Karpas-422 (cell line): ENCODE data around the gene AKT3. TPM values are rescaled to one million over a fixed set of nuclear protein-coding genes. Genes with fewer than 3 reads are reported as not detected.
"Not testable (repeated sequence)": the region's sequence is repeated elsewhere in the genome, so short reads cannot be mapped to it uniquely, and the experiment has no call there.

ENCODE experiments used
- DNase-seq: peaks from one replicate; pipeline ENCODE4 v3.0.0-alpha.2; 2015
- H2AFZ ChIP-seq: fragments of 200-600 bp; sonication (generic); 2 replicates; pipeline ENCODE4 v1.6.1; 2014; ENCODE audit warnings: antibody characterized with exemption, low read length, mixed read lengths
- H3K27ac ChIP-seq: fragments of 200-600 bp; sonication (generic); 2 replicates; pipeline ENCODE4 v1.5.1; 2014; ENCODE audit warnings: mild to moderate bottlenecking, low read length, moderate library complexity
- H3K27me3 ChIP-seq: fragments of 200-600 bp; sonication (generic); 2 replicates; pipeline ENCODE4 v1.6.1; 2014; ENCODE audit warnings: low read length, mixed read lengths
- H3K36me3 ChIP-seq: fragments of 200-600 bp; sonication (generic); 2 replicates; pipeline ENCODE4 v1.6.1; 2014; ENCODE audit warnings: low read length, mixed read lengths; ENCODE audit not compliant: insufficient read depth
- H3K4me1 ChIP-seq: fragments of 200-600 bp; sonication (generic); 2 replicates; pipeline ENCODE4 v1.6.1; 2014; ENCODE audit warnings: mild to moderate bottlenecking, low read length, mixed read lengths
- H3K4me2 ChIP-seq: fragments of 200-600 bp; sonication (generic); 2 replicates; pipeline ENCODE4 v1.6.1; 2014; ENCODE audit warnings: low read length, low read depth, mild to moderate bottlenecking; ENCODE audit not compliant: poor library complexity, severe bottlenecking
- H3K4me3 ChIP-seq: fragments of 200-600 bp; sonication (generic); 2 replicates; pipeline ENCODE4 v1.5.1; 2014; ENCODE audit warnings: mild to moderate bottlenecking, antibody characterized with exemption, low read length, mixed read lengths
- H3K79me2 ChIP-seq: fragments of 200-600 bp; sonication (generic); 2 replicates; pipeline ENCODE4 v1.6.1; 2014; ENCODE audit warnings: mild to moderate bottlenecking, low read length, mixed read lengths
- H3K9ac ChIP-seq: fragments of 200-600 bp; sonication (generic); 2 replicates; pipeline ENCODE4 v1.6.0; 2014; ENCODE audit warnings: low read length
- H3K9me2 ChIP-seq: fragments of 200-600 bp; sonication (generic), shearing (Covaris generic); replicated peaks from 2 replicates; pipeline ENCODE4 v1.6.0; 2014; ENCODE audit warnings: mild to moderate bottlenecking, low read length, moderate library complexity; ENCODE audit not compliant: insufficient read depth
- H3K9me3 ChIP-seq: fragments of 300-700, 200-600 bp; sonication (generic); 2 replicates; pipeline ENCODE4 v1.6.1; 2014; ENCODE audit warnings: low read length, mixed read lengths
- H4K20me1 ChIP-seq: fragments of 200-600 bp; sonication (generic); 2 replicates; pipeline ENCODE4 v1.6.1; 2014; ENCODE audit warnings: mild to moderate bottlenecking, antibody characterized with exemption, low read length, low read depth; ENCODE audit not compliant: insufficient read depth
- total RNA-seq: library from RNA; depleted of rRNA; stranded (reverse); fragments of >200 nt; shearing (Covaris generic); gene quantifications from 2 replicates; pipeline ENCODE4 v1.2.3, GENCODE V29; 2014; ENCODE audit warnings: low replicate concordance

Gene AKT3
- total RNA-seq, 1 experiment from 2014 or later = 0.11 TPM

DNA sequence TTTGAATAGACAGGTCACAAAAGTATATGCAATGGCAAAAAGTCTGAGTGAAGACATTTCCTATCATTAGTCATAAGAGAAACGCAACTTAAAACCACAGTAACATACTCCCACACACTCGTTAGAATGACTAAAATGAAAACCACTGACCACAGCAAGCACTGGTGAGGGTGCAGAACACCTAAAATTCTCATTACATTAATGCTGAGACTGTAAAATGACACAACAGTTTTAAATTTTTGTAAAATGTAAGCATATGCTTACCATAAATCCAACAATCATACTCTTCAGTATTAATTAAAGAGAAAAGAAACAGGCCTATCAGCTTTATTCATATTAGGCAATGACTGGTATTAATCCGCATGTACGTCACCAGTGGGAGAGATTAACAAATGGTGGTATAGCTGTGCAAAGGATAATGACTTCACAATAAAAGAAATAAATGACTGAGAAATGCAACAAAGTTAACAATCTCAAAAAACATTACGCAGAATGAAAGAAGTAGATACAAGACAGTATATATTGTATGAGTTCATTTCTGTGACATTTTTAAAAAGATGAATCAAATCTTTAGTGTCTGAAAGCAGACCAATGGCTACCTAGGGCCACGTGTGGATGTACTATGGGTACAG is 253.5 kb downstream of the AKT3 start:
- Histone ChIP-seq H2AFZ (no peak overlapping the region), H3K4me3 (no peak overlapping the region), H3K79me2 (no peaks in the 10 kb centered on the region), H4K20me1 (no peaks in the 10 kb centered on the region), H3K9ac (no peak overlapping the region), H3K4me1 (no peaks in the 10 kb centered on the region), H3K9me3 (no peaks in the 10 kb centered on the region), H3K4me2 (no peak overlapping the region), H3K27ac (no peak overlapping the region), H3K27me3 (no peaks in the 10 kb centered on the region), H3K36me3 (no peaks in the 10 kb centered on the region), H3K9me2 (no peaks in the 10 kb centered on the region)
- no peak for DNase-seq

GRCh38 chr1:243595527-243596210 is 254.4 kb downstream of the AKT3 start:
- Histone ChIP-seq H3K36me3 (no peaks in the 10 kb centered on the region), H3K4me1 (no peaks in the 10 kb centered on the region), H3K9ac (no peak overlapping the region), H3K9me2 (no peaks in the 10 kb centered on the region), H3K4me3 (no peak overlapping the region), H3K27me3 (peaks cover 3% of the 10 kb centered on the region; the same call in 1 of the 2 replicates), H2AFZ (no peak overlapping the region), H3K4me2 (no peak overlapping the region), H3K27ac (no peak overlapping the region), H4K20me1 (no peaks in the 10 kb centered on the region), H3K79me2 (no peaks in the 10 kb centered on the region), H3K9me3 (no peaks in the 10 kb centered on the region)
- DNase-seq = no peak

DNA sequence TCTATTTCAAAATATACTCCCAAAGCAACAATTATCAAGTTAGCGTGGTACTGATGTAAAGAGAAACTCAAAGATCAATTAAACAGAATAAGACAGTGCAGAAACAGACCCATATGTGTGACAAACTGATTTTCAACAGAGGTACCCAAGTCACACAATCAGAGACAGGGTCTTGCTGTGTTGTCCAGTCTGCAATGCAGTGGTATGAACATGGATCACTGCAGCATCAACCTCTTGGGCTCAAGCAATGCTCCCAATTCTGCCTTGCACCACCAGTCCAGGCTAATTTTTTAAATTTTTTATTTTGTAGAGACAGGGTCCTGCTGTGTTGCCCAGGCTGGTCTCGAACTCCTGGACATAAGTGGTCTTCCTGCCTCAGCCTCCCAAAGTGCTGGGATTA is 255.6 kb downstream of the AKT3 start:
- peaks cover 3% of the 10 kb centered on the region; the same call in 1 of the 2 replicates for H3K27me3 ChIP-seq
- no peaks in the 10 kb centered on the region for H4K20me1 ChIP-seq
- H3K36me3 ChIP-seq = no peaks in the 10 kb centered on the region
- no peak overlapping the region for H2AFZ ChIP-seq
- H3K9me3 ChIP-seq = no peaks in the 10 kb centered on the region
- H3K79me2 ChIP-seq = no peaks in the 10 kb centered on the region
- no peak overlapping the region for H3K4me2 ChIP-seq
- DNase-seq = no peak
- H3K9ac ChIP-seq = no peak overlapping the region
- H3K4me3 ChIP-seq = no peak overlapping the region
- peaks cover under 1% of the 10 kb centered on the region; the same call in 1 of the 2 replicates for H3K4me1 ChIP-seq
- no peak overlapping the region for H3K27ac ChIP-seq
- H3K9me2 ChIP-seq = no peaks in the 10 kb centered on the region

GRCh38 chr1:243589286-243589685 is 260.8 kb downstream of the AKT3 start:
- not testable (repeated sequence) for H3K4me1 ChIP-seq, H4K20me1 ChIP-seq, H3K9me2 ChIP-seq, H3K4me2 ChIP-seq, H3K9me3 ChIP-seq, H3K36me3 ChIP-seq, DNase-seq, H3K27me3 ChIP-seq, H3K9ac ChIP-seq, H3K79me2 ChIP-seq, H2AFZ ChIP-seq, H3K27ac ChIP-seq, H3K4me3 ChIP-seq

DNA sequence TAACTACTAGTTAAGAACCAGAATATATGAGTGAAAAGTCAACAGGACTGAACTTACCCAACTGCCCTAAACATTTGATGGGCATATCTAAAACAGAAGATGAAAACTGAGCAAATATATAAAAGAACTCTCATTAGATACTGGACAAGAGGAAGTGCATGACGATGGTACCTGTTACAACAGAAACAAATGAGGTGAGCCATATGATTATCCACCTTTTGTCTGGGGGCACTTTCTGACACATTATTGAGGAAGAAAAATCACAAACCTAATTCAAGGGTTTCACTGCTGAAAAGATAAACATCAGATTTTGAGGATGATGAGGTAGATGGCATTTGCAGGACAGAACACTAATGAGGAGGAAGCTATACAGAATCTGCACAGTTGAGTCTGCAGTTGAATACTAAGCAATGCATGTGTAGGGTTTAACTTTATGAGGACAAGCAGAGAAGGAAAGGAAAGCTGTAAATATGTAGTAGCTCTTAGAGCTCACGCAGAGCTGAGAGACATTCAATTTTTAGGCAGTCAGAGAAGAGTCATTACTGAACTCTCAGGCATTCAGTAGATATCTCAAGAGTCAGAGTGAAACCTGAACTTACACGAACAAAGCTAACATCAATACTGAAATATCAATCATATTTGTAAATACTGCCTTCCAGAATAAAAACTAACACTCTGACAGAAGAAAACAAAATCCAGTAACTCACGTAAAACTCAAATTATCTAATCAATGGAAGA is 262.1 kb downstream of the AKT3 start:
- Histone ChIP-seq H3K4me1 (peaks cover 10% of the 10 kb centered on the region), H3K27ac (no peak overlapping the region), H2AFZ (no peak overlapping the region), H3K36me3 (no peaks in the 10 kb centered on the region), H3K79me2 (no peaks in the 10 kb centered on the region), H3K4me3 (no peak overlapping the region), H3K9me2 (no peaks in the 10 kb centered on the region), H3K27me3 (peaks cover 7% of the 10 kb centered on the region; the same call in 1 of the 2 replicates), H3K4me2 (no peak overlapping the region), H4K20me1 (no peaks in the 10 kb centered on the region), H3K9ac (no peak overlapping the region), H3K9me3 (no peaks in the 10 kb centered on the region)
- no peak for DNase-seq

DNA sequence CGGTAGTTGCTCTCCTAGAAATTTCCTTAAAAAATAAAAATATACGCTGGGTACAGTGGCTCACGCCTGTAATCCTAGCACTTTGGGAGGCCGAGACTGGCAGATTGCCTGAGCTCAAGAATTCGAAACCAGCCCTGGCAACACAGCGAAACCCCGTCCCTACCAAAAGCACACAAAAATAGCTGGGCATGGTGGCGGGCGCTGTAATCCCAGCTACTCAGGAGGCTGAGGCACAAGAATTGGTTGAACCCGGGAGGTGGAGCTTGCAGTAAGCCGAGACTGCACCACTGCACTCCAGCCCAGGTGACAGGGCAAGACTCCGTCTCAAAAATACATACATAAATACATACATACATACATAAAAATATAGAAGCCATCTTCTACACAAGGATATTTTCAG is 262.8 kb downstream of the AKT3 start:
- Histone ChIP-seq H3K4me3 (no peak overlapping the region), H3K4me1 (peaks cover 10% of the 10 kb centered on the region), H3K27me3 (peaks cover 7% of the 10 kb centered on the region; the same call in 1 of the 2 replicates), H3K27ac (no peak overlapping the region), H4K20me1 (no peaks in the 10 kb centered on the region), H3K36me3 (no peaks in the 10 kb centered on the region), H3K9me2 (no peaks in the 10 kb centered on the region), H3K79me2 (no peaks in the 10 kb centered on the region), H3K9me3 (no peaks in the 10 kb centered on the region), H3K4me2 (no peak overlapping the region), H2AFZ (no peak overlapping the region), H3K9ac (no peak overlapping the region)
- DNase-seq = no peak

GRCh38 chr1:243585982-243586381 is 264.1 kb downstream of the AKT3 start:
- H3K27ac ChIP-seq = no peak overlapping the region
- no peaks in the 10 kb centered on the region for H4K20me1 ChIP-seq
- H3K4me1 ChIP-seq = peaks cover 10% of the 10 kb centered on the region
- H2AFZ ChIP-seq = no peak overlapping the region
- no peaks in the 10 kb centered on the region for H3K9me2 ChIP-seq
- H3K9me3 ChIP-seq = no peaks in the 10 kb centered on the region
- H3K79me2 ChIP-seq = no peaks in the 10 kb centered on the region
- H3K9ac ChIP-seq = no peak overlapping the region
- no peak overlapping the region for H3K4me3 ChIP-seq
- H3K4me2 ChIP-seq = no peak overlapping the region
- DNase-seq = no peak
- 0 out of 2 replicates have a peak, but pooled peaks cover 4% of the 10 kb centered on the region for H3K27me3 ChIP-seq
- no peaks in the 10 kb centered on the region for H3K36me3 ChIP-seq

- no peaks in the 10 kb centered on the region for H3K79me2 ChIP-seq
- H4K20me1 ChIP-seq = no peaks in the 10 kb centered on the region
- no peaks in the 10 kb centered on the region for H3K9me3 ChIP-seq
- no peak overlapping the region for H2AFZ ChIP-seq
- H3K4me2 ChIP-seq = no peak overlapping the region
- no peak for DNase-seq
- no peak overlapping the region for H3K9ac ChIP-seq
- no peaks in the 10 kb centered on the region for H3K4me1 ChIP-seq
- H3K36me3 ChIP-seq = no peaks in the 10 kb centered on the region
- no peaks in the 10 kb centered on the region for H3K27me3 ChIP-seq
- no peak overlapping the region for H3K4me3 ChIP-seq
- H3K27ac ChIP-seq = no peak overlapping the region
- H3K9me2 ChIP-seq = no peaks in the 10 kb centered on the region
Observed at GRCh38 chr1:243582326-243582725, 267.7 kb downstream of the AKT3 start.
